GM18858 (cell line): ENCODE measurements around the gene ALG12.

ENCODE experiments used
- ATAC-seq: cut with Tn5 transposase; IDR thresholded peaks from one replicate; pipeline ENCODE4 v1.9.1; 2021; ENCODE audit not compliant: unreplicated experiment

The ALG12 gene

GRCh38 chr22:49930596-49931412 is 12.6 kb upstream of the ALG12 start:
- no peak for ATAC-seq

- ATAC-seq = no peak
Measured at GRCh38 chr22:49929994-49930575, 11.8 kb upstream of the ALG12 start.

- no peak for ATAC-seq
Measured at GRCh38 chr22:49929211-49929979, 11.2 kb upstream of the ALG12 start.

GRCh38 chr22:49928555-49929210 is 10.4 kb upstream of the ALG12 start:
- ATAC-seq = no peak

GRCh38 chr22:49928185-49928495 is 9.9 kb upstream of the ALG12 start:
- ATAC-seq = no peak

GRCh38 chr22:49927483-49928184 is 9.4 kb upstream of the ALG12 start:
- ATAC-seq = no peak

GRCh38 chr22:49926916-49927315 is 8.7 kb upstream of the ALG12 start:
- ATAC-seq = no peak

GRCh38 chr22:49925525-49926128 is 7.4 kb upstream of the ALG12 start:
- ATAC-seq = no peak

- ATAC-seq = no peak
Measured at GRCh38 chr22:49924113-49924833, 6.0 kb upstream of the ALG12 start.

GRCh38 chr22:49923445-49923844 is 5.2 kb upstream of the ALG12 start:
- no peak for ATAC-seq

- no peak for ATAC-seq
Measured at GRCh38 chr22:49922926-49923325, 4.7 kb upstream of the ALG12 start.

GRCh38 chr22:49922484-49922883 is 4.2 kb upstream of the ALG12 start:
- no peak for ATAC-seq

- no peak for ATAC-seq
Measured at GRCh38 chr22:49921508-49922278, 3.5 kb upstream of the ALG12 start.

- no peak for ATAC-seq
Measured at GRCh38 chr22:49920859-49921258, 2.6 kb upstream of the ALG12 start.

- ATAC-seq = no peak
Measured at GRCh38 chr22:49918911-49919881, 958 bp upstream of the ALG12 start.

GRCh38 chr22:49916831-49917230 is 1.4 kb downstream of the ALG12 start:
- ATAC-seq = no peak

GRCh38 chr22:49915610-49916009 is 2.6 kb downstream of the ALG12 start:
- ATAC-seq = no peak

- no peak for ATAC-seq
Measured at GRCh38 chr22:49914256-49914655, 4.0 kb downstream of the ALG12 start.
